ENCODE results near the gene GOLGB1.

The GOLGB1 gene

DNA sequence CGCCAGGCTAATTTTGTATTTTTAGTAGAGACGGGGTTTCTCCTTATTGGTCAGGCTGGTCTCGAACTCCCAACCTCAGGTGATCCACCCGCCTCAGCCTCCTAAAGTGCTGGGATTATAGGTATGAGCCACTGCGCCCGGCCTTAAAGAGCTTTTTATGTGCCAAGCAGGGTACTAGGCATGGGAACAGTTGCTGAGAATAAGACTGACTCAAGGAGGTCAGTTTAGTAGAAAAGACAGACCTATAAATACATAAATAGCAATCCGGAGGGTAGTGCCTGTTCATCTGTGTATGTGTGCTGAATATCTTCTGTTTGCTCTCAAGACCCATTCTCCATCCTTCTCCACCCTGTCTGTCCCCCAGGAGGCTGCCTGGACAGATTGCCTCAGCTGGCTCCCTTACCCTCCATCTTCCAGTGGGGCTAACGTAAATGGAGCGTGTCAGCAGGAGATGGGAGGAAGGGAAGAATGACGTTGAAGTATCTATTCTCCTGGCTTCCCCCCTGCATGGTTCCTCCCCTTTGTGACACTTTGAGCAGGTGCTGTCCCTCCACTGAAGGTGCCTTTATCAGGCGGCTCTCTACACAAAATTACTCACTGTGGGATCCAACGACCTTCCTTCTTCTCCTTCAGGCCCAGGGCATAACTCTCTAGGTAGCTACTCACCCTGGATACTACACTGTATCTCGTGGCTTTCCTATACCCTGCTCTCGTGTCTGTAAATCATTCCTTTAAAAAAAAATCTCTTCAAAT lies 125.2 kb downstream of the GOLGB1 start:
- no peaks in the 10 kb centered on the region for H3K9me3 Mint-ChIP-seq
- TF ChIP-seq, protein P1, sequence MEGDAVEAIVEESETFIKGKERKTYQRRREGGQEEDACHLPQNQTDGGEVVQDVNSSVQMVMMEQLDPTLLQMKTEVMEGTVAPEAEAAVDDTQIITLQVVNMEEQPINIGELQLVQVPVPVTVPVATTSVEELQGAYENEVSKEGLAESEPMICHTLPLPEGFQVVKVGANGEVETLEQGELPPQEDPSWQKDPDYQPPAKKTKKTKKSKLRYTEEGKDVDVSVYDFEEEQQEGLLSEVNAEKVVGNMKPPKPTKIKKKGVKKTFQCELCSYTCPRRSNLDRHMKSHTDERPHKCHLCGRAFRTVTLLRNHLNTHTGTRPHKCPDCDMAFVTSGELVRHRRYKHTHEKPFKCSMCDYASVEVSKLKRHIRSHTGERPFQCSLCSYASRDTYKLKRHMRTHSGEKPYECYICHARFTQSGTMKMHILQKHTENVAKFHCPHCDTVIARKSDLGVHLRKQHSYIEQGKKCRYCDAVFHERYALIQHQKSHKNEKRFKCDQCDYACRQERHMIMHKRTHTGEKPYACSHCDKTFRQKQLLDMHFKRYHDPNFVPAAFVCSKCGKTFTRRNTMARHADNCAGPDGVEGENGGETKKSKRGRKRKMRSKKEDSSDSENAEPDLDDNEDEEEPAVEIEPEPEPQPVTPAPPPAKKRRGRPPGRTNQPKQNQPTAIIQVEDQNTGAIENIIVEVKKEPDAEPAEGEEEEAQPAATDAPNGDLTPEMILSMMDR (IDR thresholded peaks at IDR 0.05): no peak
- peaks cover 17% of the 10 kb centered on the region for H3K4me1 Mint-ChIP-seq
- no peak for DNase-seq
- H3K27me3 Mint-ChIP-seq (ENCODE audit: low read depth, poor library complexity): peaks cover 3% of the 10 kb centered on the region
- peak overlapping the region; percentile 86 for H3K27ac Mint-ChIP-seq
- H3K4me3 Mint-ChIP-seq: no peak overlapping the region
- H3K36me3 Mint-ChIP-seq (ENCODE audit: low read depth): no peaks in the 10 kb centered on the region

DNA sequence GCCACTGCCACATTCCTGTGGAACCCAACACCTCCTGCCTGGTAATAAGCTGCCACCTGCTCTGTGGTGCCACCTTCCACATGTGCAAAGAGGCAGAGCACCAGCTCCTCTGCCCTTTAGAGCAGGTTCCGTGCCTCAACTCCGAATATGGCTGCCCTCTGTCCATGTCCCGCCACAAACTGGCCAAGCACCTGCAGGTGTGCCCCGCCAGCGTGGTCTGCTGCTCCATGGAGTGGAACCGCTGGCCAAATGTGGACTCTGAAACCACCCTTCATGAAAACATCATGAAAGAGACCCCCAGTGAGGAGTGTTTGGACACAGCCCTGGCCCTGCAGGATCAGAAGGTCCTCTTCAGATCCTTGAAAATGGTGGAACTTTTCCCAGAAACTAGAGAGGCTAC lies 128.1 kb downstream of the GOLGB1 start:
- TF ChIP-seq, protein P1 (IDR thresholded peaks at IDR 0.05): no peak
- Mint-ChIP-seq H3K27me3 (ENCODE audit: low read depth, poor library complexity) (peaks cover 3% of the 10 kb centered on the region), H3K27ac (no peak overlapping the region), H3K36me3 (ENCODE audit: low read depth) (no peaks in the 10 kb centered on the region), H3K4me1 (peaks cover 21% of the 10 kb centered on the region), H3K4me3 (no peak overlapping the region), H3K9me3 (no peaks in the 10 kb centered on the region)
- DNase-seq: no peak

DNA sequence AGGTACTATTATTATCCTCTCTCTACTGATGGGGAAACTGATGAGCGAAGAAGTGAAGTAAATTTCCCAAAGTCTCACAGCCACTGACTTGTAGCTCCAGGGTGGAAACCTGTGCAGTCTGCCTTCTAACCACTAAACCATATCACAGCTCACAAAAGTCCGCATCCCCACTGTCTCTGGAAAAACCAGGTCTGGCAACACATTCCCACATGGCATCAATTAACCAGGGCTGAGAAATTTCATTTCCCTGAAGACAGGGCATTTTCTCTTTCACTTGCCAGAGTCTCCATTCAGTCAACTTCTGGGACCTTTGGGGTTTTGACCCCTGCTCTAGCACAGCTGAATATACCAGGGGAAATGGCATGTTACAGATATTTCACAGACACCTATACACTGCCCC lies 129.8 kb downstream of the GOLGB1 start:
- peaks cover 3% of the 10 kb centered on the region for H3K27me3 Mint-ChIP-seq (ENCODE audit: low read depth, poor library complexity)
- no peak overlapping the region for H3K4me3 Mint-ChIP-seq
- DNase-seq: no peak
- no peak overlapping the region for H3K27ac Mint-ChIP-seq
- no peaks in the 10 kb centered on the region for H3K36me3 Mint-ChIP-seq (ENCODE audit: low read depth)
- peaks cover 15% of the 10 kb centered on the region for H3K4me1 Mint-ChIP-seq
- TF ChIP-seq, protein P1 (IDR thresholded peaks at IDR 0.05): no peak
- H3K9me3 Mint-ChIP-seq: no peaks in the 10 kb centered on the region

Measured in nephron progenitor cell (in vitro differentiated cells).